GM12878 (cell line): ENCODE results near the gene EIF4H. TPM values are rescaled to one million over a fixed set of nuclear protein-coding genes. Genes with fewer than 3 reads are reported as not detected.

ENCODE experiments used
- ATF2 ChIP-seq: IDR thresholded peaks from 2 replicates; pipeline ENCODE4 v1.6.1; 2012; ENCODE audit warnings: low read length, inconsistent platforms
- CHD2 ChIP-seq: IDR thresholded peaks from 2 replicates; pipeline ENCODE4 v1.6.1; 2011; ENCODE audit warnings: low read depth, low read length, improper control_type of control experiment, borderline replicate concordance
- CHD4 ChIP-seq: fragments of 200-600 bp; sonication (generic); IDR thresholded peaks from 2 replicates; pipeline ENCODE4 v1.6.1; 2016; ENCODE audit warnings: mild to moderate bottlenecking
- E2F4 ChIP-seq: IDR thresholded peaks from 2 replicates; pipeline ENCODE4 v1.6.1; 2012; ENCODE audit warnings: low read depth, low read length, improper control_type of control experiment
- EGR1 ChIP-seq, 2 experiments: IDR thresholded peaks; 1 replicate in 1 of 2; 2 replicates in 1 of 2; pipeline ENCODE4 v1.6.1; 2011 to 2012; ENCODE audit warnings: low read depth in 2 of 2, low read length in 2 of 2, borderline replicate concordance in 1 of 2, mild to moderate bottlenecking in 1 of 2, moderate library complexity in 1 of 2
- FOS ChIP-seq: IDR thresholded peaks from 3 replicates; pipeline ENCODE4 v1.6.1; 2011; ENCODE audit warnings: borderline replicate concordance; ENCODE audit not compliant: insufficient read length; ENCODE audit errors: extremely low read depth
- HSF1 ChIP-seq: fragments of 150-350 bp; IDR thresholded peaks from 2 replicates; pipeline ENCODE4 v1.6.1; 2014; ENCODE audit warnings: mild to moderate bottlenecking, low read depth, low read length
- IKZF2 ChIP-seq, 2 experiments: fragments of 450-650 bp; IDR thresholded peaks; 2 replicates each; pipeline ENCODE4 v1.6.1; 2017; ENCODE audit warnings: mild to moderate bottlenecking in 2 of 2, moderate library complexity in 2 of 2
- KAT2A ChIP-seq: conservative IDR thresholded peaks from 2 replicates; pipeline ENCODE4 v1.6.1; 2011; ENCODE audit warnings: low read depth, low read length; ENCODE audit not compliant: control insufficient read depth
- MEF2B ChIP-seq: fragments of 450-650 bp; IDR thresholded peaks from 2 replicates; pipeline ENCODE4 v1.6.1; 2018; ENCODE audit warnings: mild to moderate bottlenecking, moderate library complexity; ENCODE audit not compliant: partially characterized antibody, poor library complexity, severe bottlenecking
- MTA2 ChIP-seq: fragments of 450-650 bp; IDR thresholded peaks from 2 replicates; pipeline ENCODE4 v1.6.1; 2016; ENCODE audit warnings: low read depth, mild to moderate bottlenecking, moderate library complexity
- MYC ChIP-seq: IDR thresholded peaks from 2 replicates; pipeline ENCODE4 v1.6.1; 2011; ENCODE audit warnings: mild to moderate bottlenecking, low read length, moderate library complexity, inconsistent platforms; ENCODE audit not compliant: insufficient read depth, insufficient replicate concordance, insufficient read length, severe bottlenecking
- NBN ChIP-seq: fragments of 450-650 bp; IDR thresholded peaks from 2 replicates; pipeline ENCODE4 v1.6.1; 2016
- POLR2AphosphoS5 ChIP-seq: IDR thresholded peaks from 2 replicates; pipeline ENCODE4 v1.6.1; 2011; ENCODE audit warnings: mild to moderate bottlenecking, low read length, inconsistent platforms
- POU2F2 ChIP-seq: IDR thresholded peaks from 3 replicates; pipeline ENCODE4 v1.6.1; 2011; ENCODE audit warnings: low read depth, mild to moderate bottlenecking, low read length, borderline replicate concordance
- RCOR1 ChIP-seq: conservative IDR thresholded peaks from 2 replicates; pipeline ENCODE4 v1.6.1; 2012; ENCODE audit warnings: low read depth, low read length, improper control_type of control experiment
- RELA ChIP-seq: fragments of 450-650 bp; IDR thresholded peaks from 2 replicates; pipeline ENCODE4 v1.8.0; 2014; ENCODE audit warnings: borderline replicate concordance; ENCODE audit not compliant: partially characterized antibody
- RUNX3 ChIP-seq: IDR thresholded peaks from 2 replicates; pipeline ENCODE4 v1.6.1; 2012; ENCODE audit warnings: low read length, inconsistent platforms
- SMC3 ChIP-seq: IDR thresholded peaks from 2 replicates; pipeline ENCODE4 v1.6.1; 2011; ENCODE audit warnings: low read length, improper control_type of control experiment, borderline replicate concordance
- TCF7 ChIP-seq: IDR thresholded peaks from 2 replicates; pipeline ENCODE4 v1.6.1; 2014; ENCODE audit warnings: antibody characterized with exemption, borderline replicate concordance
- YY1 ChIP-seq: IDR thresholded peaks from 2 replicates; pipeline ENCODE4 v1.6.1; 2011; ENCODE audit warnings: low read depth, mild to moderate bottlenecking, low read length
- ZBED1 ChIP-seq: IDR thresholded peaks from 2 replicates; pipeline ENCODE4 v1.6.1; 2016; ENCODE audit warnings: borderline replicate concordance
- ZBTB11 ChIP-seq: fragments of 450-650 bp; formaldehyde crosslinking; IDR thresholded peaks from 2 replicates; pipeline ENCODE4 v1.5.0; 2022; ENCODE audit warnings: mild to moderate bottlenecking, missing genetic modification characterization
- polyA plus RNA-seq, 11 experiments: library from polyadenylated mRNA; depleted of rRNA in 4 of 11; unstranded in 6 of 11; stranded (reverse) in 5 of 11; fragments of >200 nt; fragmentation: Nextera tagmentation in 4 of 11; fragmentation: Illumina TruSeq in 1 of 11; extraction: Ambion mirVana in 4 of 11; extraction: Trizol in 1 of 11; gene quantifications; 1 replicate in 1 of 11; 2 replicates in 10 of 11; pipeline versions ENCODE4 v1.2.1 to v1.2.3, GENCODE V29; 2011 to 2016; ENCODE audit warnings: inconsistent platforms in 2 of 11, missing spikeins in 2 of 11, low read depth in 1 of 11
- total RNA-seq, 4 experiments: library from RNA; depleted of rRNA in 3 of 4; stranded (reverse); fragments of >200 nt in 3 of 4; fragmentation: Illumina TruSeq in 1 of 4; extraction: Trizol in 1 of 4; gene quantifications; 2 replicates each; pipeline versions ENCODE4 v1.2.1 to v1.2.3, GENCODE V29; 2013 to 2021

EIF4H gene
- total and polyA plus RNA-seq, 10 of the 15 experiments (the other 5 are each of a cell fraction or from before 2014, with no cell fraction given): 9.9 to 443 (median 258) TPM

GRCh38 chr7:74228951-74229900, 55.1 kb downstream of the EIF4H start (continued):
- TF ChIP-seq CHD4 (no peak), NBN (no peak), ATF2 (peak; percentile 44), ZBTB11 (CRISPR knock-in tag) (no peak), KAT2A (no peak), POU2F2 (no peak; the same call in 2 of the 3 replicates), TCF7 (no peak), CHD2 (no peak), RELA (no peak), MEF2B (no peak), RUNX3 (peak; percentile 14; the same call in 1 of the 2 replicates), MYC (no peak), ZBED1 (peak; percentile 64; the same call in 1 of the 2 replicates), IKZF2 (IDR thresholded peaks at IDR 0.05) (no peak), FOS (no peak), SMC3 (no peak), YY1 (peak; percentile 23), POLR2AphosphoS5 (peak; percentile 48; the same call in 1 of the 2 replicates), EGR1 (IDR thresholded peaks at IDR 0.05; ENCODE audit: borderline replicate concordance in 1 of 2, low read depth in 2 of 2, low read length in 2 of 2) (no peak), RCOR1 (no peak), MTA2 (no peak), HSF1 (no peak), E2F4 (no peak)
